ENCODE results near the gene MSH5.
A peak's percentile ranks its signal among the peaks of the same experiment; 100 is the strongest.

GRCh38 chr6:31739639-31740396 lies at the start of gene MSH5:
- TF ChIP-seq CTCF (IDR thresholded peaks at IDR 0.05): no peak
- peak; percentile 45 for TF ChIP-seq POLR2A (IDR thresholded peaks at IDR 0.05)

Data from ovary (tissue), 3 donors.